Testis (tissue), 2 donors: ENCODE results near the gene CIB4.

Experiments
- POLR2A ChIP-seq: fragments of 450-650 bp; IDR thresholded peaks from one replicate; pipeline ENCODE4 v1.6.1; 2017; ENCODE audit warnings: antibody characterized with exemption, mild to moderate bottlenecking, moderate library complexity
- TF ChIP-seq, protein P1 (sequence below), 3 experiments: fragments of 450-650 bp in 2 of 3; fragments of 200-600 bp in 1 of 3; sonication (generic) in 1 of 3; IDR thresholded peaks; one replicate each; pipeline ENCODE4 v1.5.1; 2016 to 2019; ENCODE audit warnings: antibody characterized with exemption in 3 of 3, mild to moderate bottlenecking in 2 of 3, moderate library complexity in 1 of 3

GRCh38 chr2:26590508-26590907, 50.7 kb downstream of the CIB4 start:
- TF ChIP-seq, protein P1, sequence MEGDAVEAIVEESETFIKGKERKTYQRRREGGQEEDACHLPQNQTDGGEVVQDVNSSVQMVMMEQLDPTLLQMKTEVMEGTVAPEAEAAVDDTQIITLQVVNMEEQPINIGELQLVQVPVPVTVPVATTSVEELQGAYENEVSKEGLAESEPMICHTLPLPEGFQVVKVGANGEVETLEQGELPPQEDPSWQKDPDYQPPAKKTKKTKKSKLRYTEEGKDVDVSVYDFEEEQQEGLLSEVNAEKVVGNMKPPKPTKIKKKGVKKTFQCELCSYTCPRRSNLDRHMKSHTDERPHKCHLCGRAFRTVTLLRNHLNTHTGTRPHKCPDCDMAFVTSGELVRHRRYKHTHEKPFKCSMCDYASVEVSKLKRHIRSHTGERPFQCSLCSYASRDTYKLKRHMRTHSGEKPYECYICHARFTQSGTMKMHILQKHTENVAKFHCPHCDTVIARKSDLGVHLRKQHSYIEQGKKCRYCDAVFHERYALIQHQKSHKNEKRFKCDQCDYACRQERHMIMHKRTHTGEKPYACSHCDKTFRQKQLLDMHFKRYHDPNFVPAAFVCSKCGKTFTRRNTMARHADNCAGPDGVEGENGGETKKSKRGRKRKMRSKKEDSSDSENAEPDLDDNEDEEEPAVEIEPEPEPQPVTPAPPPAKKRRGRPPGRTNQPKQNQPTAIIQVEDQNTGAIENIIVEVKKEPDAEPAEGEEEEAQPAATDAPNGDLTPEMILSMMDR (IDR thresholded peaks at IDR 0.05) = no peak
- no peak for TF ChIP-seq POLR2A
